Loucy (cell line): ENCODE results near the gene CDK6.

Experiments used
- EZH2phosphoT487 ChIP-seq: fragments of 200-600 bp; IDR thresholded peaks from 2 replicates; pipeline ENCODE4 v1.6.1; 2018; ENCODE audit warnings: antibody characterized with exemption, mild to moderate bottlenecking, moderate library complexity, borderline replicate concordance
- TF ChIP-seq, protein P1 (sequence below): fragments of 200-600 bp; sonication (generic); conservative IDR thresholded peaks from 2 replicates; pipeline ENCODE4 v1.5.1; 2014; ENCODE audit warnings: mild to moderate bottlenecking, antibody characterized with exemption, low read length

- TF ChIP-seq, protein P1, sequence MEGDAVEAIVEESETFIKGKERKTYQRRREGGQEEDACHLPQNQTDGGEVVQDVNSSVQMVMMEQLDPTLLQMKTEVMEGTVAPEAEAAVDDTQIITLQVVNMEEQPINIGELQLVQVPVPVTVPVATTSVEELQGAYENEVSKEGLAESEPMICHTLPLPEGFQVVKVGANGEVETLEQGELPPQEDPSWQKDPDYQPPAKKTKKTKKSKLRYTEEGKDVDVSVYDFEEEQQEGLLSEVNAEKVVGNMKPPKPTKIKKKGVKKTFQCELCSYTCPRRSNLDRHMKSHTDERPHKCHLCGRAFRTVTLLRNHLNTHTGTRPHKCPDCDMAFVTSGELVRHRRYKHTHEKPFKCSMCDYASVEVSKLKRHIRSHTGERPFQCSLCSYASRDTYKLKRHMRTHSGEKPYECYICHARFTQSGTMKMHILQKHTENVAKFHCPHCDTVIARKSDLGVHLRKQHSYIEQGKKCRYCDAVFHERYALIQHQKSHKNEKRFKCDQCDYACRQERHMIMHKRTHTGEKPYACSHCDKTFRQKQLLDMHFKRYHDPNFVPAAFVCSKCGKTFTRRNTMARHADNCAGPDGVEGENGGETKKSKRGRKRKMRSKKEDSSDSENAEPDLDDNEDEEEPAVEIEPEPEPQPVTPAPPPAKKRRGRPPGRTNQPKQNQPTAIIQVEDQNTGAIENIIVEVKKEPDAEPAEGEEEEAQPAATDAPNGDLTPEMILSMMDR = no peak
- no peak for TF ChIP-seq EZH2phosphoT487
Observed at GRCh38 chr7:92590711-92591310, 245.6 kb downstream of the CDK6 start.
